CD4-positive, alpha-beta memory T cell (primary cell): ENCODE results near the gene ENTR1. TPM values are rescaled to one million over a fixed set of nuclear protein-coding genes. Genes with fewer than 3 reads are reported as not detected.

Experiments used
- CTCF ChIA-PET: fragments of 350-600 bp; sonication (Branson Sonifier 250); formaldehyde crosslinking; loops from one replicate; lab custom pipeline; 2021; ENCODE audit warnings: inconsistent platforms; ENCODE audit not compliant: partially characterized antibody; lab: Charles Lee
- POLR2A ChIA-PET: fragments of 350-600 bp; sonication (Branson Sonifier 250); formaldehyde crosslinking; loops from one replicate; lab custom pipeline; 2021; ENCODE audit not compliant: partially characterized antibody; lab: Charles Lee
- DNase-seq, 5 donors: peaks; one replicate each; pipeline versions ENCODE4 v3.0.0 to v3.0.0-alpha.2; 2020 to 2022; ENCODE audit warnings: mixed read lengths in 1 of 5
- H3K27ac ChIP-seq: one replicate; pipeline ENCODE4 v1.7.0; 2013; ENCODE audit warnings: low read depth, low read length
- H3K27me3 ChIP-seq: 2 replicates; pipeline ENCODE4 v1.7.0; 2013; ENCODE audit warnings: mild to moderate bottlenecking, low read length, moderate library complexity; ENCODE audit not compliant: insufficient read depth
- H3K36me3 ChIP-seq: 2 replicates; pipeline ENCODE4 v1.7.0; 2013; ENCODE audit warnings: mild to moderate bottlenecking, low read length, moderate library complexity; ENCODE audit not compliant: insufficient read depth
- H3K4me1 ChIP-seq: 2 replicates; pipeline ENCODE4 v1.7.0; 2013; ENCODE audit warnings: mild to moderate bottlenecking, low read length, moderate library complexity; ENCODE audit not compliant: insufficient read depth
- H3K4me3 ChIP-seq, 2 donors: one replicate each; pipeline ENCODE4 v1.7.0; 2013; ENCODE audit warnings: low read length in 2 of 2, mild to moderate bottlenecking in 1 of 2
- H3K9me3 ChIP-seq, 2 donors: one replicate each; pipeline ENCODE4 v1.7.0; 2013; ENCODE audit warnings: low read length in 2 of 2, control low read depth in 1 of 2; ENCODE audit not compliant: control insufficient read depth in 1 of 2
- H3K27ac Mint-ChIP-seq, 7 donors: one replicate each; pipeline ENCODE4 v1.8.0; 2020 to 2021; ENCODE audit warnings: mixed read lengths in 7 of 7, mild to moderate bottlenecking in 6 of 7, inconsistent platforms in 3 of 7, moderate library complexity in 3 of 7
- H3K27me3 Mint-ChIP-seq, 2 donors: one replicate each; pipeline ENCODE4 v1.8.0; 2020 to 2021; ENCODE audit warnings: mixed read lengths in 2 of 2
- H3K36me3 Mint-ChIP-seq, 2 donors: one replicate each; pipeline ENCODE4 v1.8.0; 2020 to 2021; ENCODE audit warnings: mixed read lengths in 2 of 2, inconsistent platforms in 1 of 2, mild to moderate bottlenecking in 1 of 2
- H3K4me1 Mint-ChIP-seq, 4 donors: one replicate each; pipeline ENCODE4 v1.8.0; 2020 to 2021; ENCODE audit warnings: mixed read lengths in 4 of 4, mild to moderate bottlenecking in 1 of 4
- H3K4me3 Mint-ChIP-seq, 8 donors: one replicate each; pipeline ENCODE4 v1.8.0; 2020 to 2021; ENCODE audit warnings: mixed read lengths in 8 of 8, mild to moderate bottlenecking in 7 of 8, moderate library complexity in 6 of 8, inconsistent platforms in 3 of 8
- H3K9me3 Mint-ChIP-seq, 8 donors: one replicate each; pipeline ENCODE4 v1.8.0; 2020 to 2021; ENCODE audit warnings: mixed read lengths in 8 of 8, mild to moderate bottlenecking in 5 of 8, inconsistent platforms in 3 of 8, moderate library complexity in 1 of 8
- intact Hi-C: fragments of 100-400 bp; cut with micrococcal nuclease; formaldehyde crosslinking; loops from one replicate; pipeline ENCODE4 v1.15.1; 2023
- polyA plus RNA-seq, 2 donors: library from polyadenylated mRNA; unstranded; fragments of 300-500 nt; fragmentation: Illumina TruSeq; gene quantifications; one replicate each; pipeline ENCODE4 v1.2.3, GENCODE V29; 2021
- total RNA-seq, 2 experiments: library from RNA; stranded (reverse); gene quantifications; one replicate each; pipeline ENCODE4 v1.2.3, GENCODE V29; 2021

The ENTR1 gene, protein sequence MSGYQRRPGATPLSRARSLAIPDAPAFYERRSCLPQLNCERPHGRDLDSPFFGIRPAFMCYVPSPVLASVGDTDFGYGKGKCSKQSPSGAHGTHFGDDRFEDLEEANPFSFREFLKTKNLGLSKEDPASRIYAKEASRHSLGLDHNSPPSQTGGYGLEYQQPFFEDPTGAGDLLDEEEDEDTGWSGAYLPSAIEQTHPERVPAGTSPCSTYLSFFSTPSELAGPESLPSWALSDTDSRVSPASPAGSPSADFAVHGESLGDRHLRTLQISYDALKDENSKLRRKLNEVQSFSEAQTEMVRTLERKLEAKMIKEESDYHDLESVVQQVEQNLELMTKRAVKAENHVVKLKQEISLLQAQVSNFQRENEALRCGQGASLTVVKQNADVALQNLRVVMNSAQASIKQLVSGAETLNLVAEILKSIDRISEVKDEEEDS
- 10 to 100 TPM; 82.9 to 85.9 TPM for total RNA-seq
- 10 to 100 TPM in 1 of 2 donors, 1 to 10 TPM in 1; 8.3 to 12.7 TPM for polyA plus RNA-seq

DNA sequence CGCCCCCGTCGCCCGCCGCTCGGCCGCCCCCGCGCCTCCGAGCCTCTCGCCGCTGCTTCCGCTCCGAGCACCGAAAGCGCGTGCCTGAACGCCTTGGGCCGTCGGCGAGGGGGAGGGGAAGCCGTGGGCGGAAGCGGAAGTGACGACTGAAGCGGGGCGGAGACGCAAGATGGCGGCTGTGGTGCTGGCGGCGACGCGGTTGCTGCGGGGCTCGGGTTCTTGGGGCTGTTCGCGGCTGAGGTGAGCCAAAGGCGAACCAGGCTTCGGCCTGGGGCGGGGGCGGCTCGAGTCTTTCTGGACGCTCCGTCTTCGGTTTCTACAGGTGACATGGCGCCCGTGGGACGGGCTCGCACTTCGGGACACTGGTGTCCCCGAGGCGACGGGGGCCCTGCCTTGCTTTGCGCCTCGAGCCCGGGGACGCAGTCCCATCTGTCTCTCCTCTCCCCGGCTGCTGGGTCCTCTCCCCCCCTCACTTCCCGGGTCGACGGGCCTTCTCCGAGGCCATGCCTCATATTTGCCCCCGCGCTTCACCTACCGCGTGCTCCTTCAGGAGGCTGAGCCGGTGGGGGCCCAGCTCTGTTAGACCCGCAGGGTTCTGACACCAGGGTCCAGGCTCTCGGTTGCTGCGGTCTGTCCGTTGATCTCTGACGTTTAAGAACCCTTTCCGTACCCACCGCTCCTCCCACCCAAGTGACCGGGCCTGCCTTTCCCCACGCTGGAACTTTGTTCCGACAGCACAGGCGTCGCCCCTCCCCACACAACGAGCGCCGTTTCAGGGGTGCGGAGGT lies at the start of gene ENTR1, which contains the start of gene PMPCA:
TSS of gene ENTR1 (minus strand) at position 115 of the 788 bp plus-strand sequence. CDS start 217 bp downstream, outside the sequence.
TSS of gene PMPCA (plus strand) at position 159 of the 788 bp plus-strand sequence. CDS start at position 170, 11 bp downstream.
- Histone ChIP-seq H3K9me3 (no peaks in the 10 kb centered on the region), H3K27me3 (no peaks in the 10 kb centered on the region), H3K36me3 (peaks cover 45% of the 10 kb centered on the region), H3K27ac (peak within 1 kb of the TSS; percentile 93), H3K4me3 (peak within 1 kb of the TSS; percentile 71 to 85), H3K4me1 (peaks cover 35% of the 10 kb centered on the region)
- CTCF ChIA-PET: interaction anchor here (0.8 to 2.5 kb wide), 6 partner anchors 7 to 48 kb away, joined by 3 to 20 read pairs (median 3); partner anchors contain the start of genes DNLZ and SNAPC4
- DNase-seq: peak; percentile 93 to 94 (median 93)
- H3K4me1 Mint-ChIP-seq: peaks cover 23 to 59% (median 40%) of the 10 kb centered on the region in 4 donors
- POLR2A ChIA-PET: interaction anchor here (0.8 to 4.6 kb wide), 6 partner anchors 10 to 128 kb away, joined by 3 to 36 read pairs (median 5); partner anchors contain the start of genes DNLZ and SNAPC4
- H3K36me3 Mint-ChIP-seq: peaks cover 35 to 60% of the 10 kb centered on the region in 2 donors
- intact Hi-C loops: loop anchor here (1.0 kb wide), 2 partner anchors 10 to 73 kb away; partner anchors contain the start of genes SEC16A and SNAPC4
- H3K27me3 Mint-ChIP-seq: no peaks in the 10 kb centered on the region
- H3K9me3 Mint-ChIP-seq: peaks cover 0 to 2% (median 0%) of the 10 kb centered on the region in 8 donors
- peak within 1 kb of the TSS; percentile 87 to 92 (median 90) for H3K4me3 Mint-ChIP-seq
- peak within 1 kb of the TSS; percentile 81 to 96 (median 94) for H3K27ac Mint-ChIP-seq

DNA sequence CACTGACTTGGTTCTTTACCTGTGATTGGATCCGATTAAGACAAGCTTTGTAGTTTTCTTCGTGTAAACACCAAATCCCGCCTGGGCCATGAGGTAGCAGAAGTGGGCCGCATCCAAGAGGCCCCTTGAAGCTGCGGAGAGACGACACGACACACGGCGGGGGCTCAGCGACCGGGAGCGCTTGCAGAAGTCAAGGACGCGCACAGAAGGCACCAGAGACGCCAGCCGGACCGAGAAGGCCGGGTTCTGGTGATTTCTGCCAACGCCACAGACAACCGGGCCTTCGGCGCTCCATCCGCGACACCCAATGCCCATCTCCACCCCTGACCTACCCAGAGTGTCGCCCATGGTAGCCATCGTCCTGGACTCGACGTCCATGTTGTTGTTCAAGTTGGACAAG lies 49.0 kb upstream of the ENTR1 start:
- Histone ChIP-seq H3K4me1 (no peaks in the 10 kb centered on the region), H3K9me3 (no peaks in the 10 kb centered on the region), H3K4me3 (no peak overlapping the region), H3K36me3 (peaks cover 89% of the 10 kb centered on the region), H3K27me3 (no peaks in the 10 kb centered on the region), H3K27ac (no peak overlapping the region)
- no peaks in the 10 kb centered on the region for H3K27me3 Mint-ChIP-seq
- CTCF ChIA-PET: interaction anchor here (1.1 kb wide), 1 partner anchor 21 kb away, joined by 3 read pairs; no protein-coding TSS in a partner anchor
- H3K4me1 Mint-ChIP-seq: peaks cover 0 to 1% (median 0%) of the 10 kb centered on the region in 4 donors
- peaks cover 41 to 82% of the 10 kb centered on the region in 2 donors for H3K36me3 Mint-ChIP-seq
- H3K9me3 Mint-ChIP-seq: no peaks in the 10 kb centered on the region
- POLR2A ChIA-PET: no interaction called here
- no peak overlapping the region for H3K27ac Mint-ChIP-seq
- intact Hi-C loops: no loop called here
- peak in 1 of 5 donors; percentile 30 for DNase-seq
- no peak overlapping the region for H3K4me3 Mint-ChIP-seq

DNA sequence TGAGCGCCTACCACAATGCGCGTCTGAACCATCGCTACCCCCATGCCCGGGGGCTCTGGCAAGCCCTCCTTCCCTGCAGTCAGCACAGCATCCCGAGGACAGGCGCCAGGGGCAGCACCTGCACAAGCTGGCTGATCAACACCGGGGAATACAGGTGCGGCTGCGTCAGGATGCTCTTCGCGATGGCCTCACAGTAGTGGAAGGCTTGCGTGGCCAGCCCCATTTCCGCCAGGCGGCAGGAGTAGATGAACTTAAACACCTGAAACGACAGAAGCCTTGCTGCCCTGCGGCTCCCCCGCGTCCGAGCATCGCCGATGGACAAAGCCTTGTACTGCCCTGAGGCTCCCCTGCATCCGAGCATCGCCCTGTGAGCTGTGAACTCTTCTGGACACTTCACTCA lies 46.9 kb upstream of the ENTR1 start:
- Mint-ChIP-seq H3K9me3 (no peaks in the 10 kb centered on the region), H3K27ac (peak overlapping the region in 1 of 7 donors; percentile 41), H3K36me3 (peaks cover 43 to 77% of the 10 kb centered on the region in 2 donors), H3K4me3 (no peak overlapping the region), H3K4me1 (peaks cover 0 to 3% (median under 1%) of the 10 kb centered on the region in 4 donors), H3K27me3 (no peaks in the 10 kb centered on the region)
- Histone ChIP-seq H3K4me1 (no peaks in the 10 kb centered on the region), H3K4me3 (no peak overlapping the region), H3K9me3 (no peaks in the 10 kb centered on the region), H3K36me3 (peaks cover 83% of the 10 kb centered on the region), H3K27me3 (no peaks in the 10 kb centered on the region), H3K27ac (no peak overlapping the region)
- peak in 1 of 5 donors; percentile 11 for DNase-seq
- CTCF ChIA-PET: interaction anchor here (1.6 kb wide), 1 partner anchor 12 kb away, joined by 3 read pairs; no protein-coding TSS in a partner anchor
- POLR2A ChIA-PET: interaction anchor here (0.6 kb wide), 1 partner anchor 12 kb away, joined by 3 read pairs; no protein-coding TSS in a partner anchor
- intact Hi-C loops: no loop called here

DNA sequence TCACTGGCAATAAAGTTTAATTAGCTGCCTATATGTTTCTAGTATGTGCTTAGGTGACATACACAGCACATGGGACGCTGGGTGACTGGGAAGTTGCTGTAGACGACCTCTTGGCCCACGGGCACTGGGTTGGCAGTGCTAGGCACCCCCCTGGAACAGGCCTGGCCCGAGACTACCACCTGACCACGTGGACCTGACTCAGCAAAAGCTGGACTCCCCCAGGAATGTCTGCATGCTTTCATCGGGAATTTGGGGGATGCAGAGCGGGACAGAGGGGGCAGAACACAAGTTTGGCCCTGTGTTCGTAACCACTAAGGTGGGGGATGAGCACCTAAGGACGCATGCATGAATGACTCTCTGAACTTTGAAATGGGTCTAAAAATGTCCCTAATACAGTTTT lies 45.8 kb upstream of the ENTR1 start:
- no peaks in the 10 kb centered on the region for H3K9me3 Mint-ChIP-seq
- peaks cover 83% of the 10 kb centered on the region for H3K36me3 ChIP-seq
- H3K36me3 Mint-ChIP-seq: peaks cover 39 to 76% of the 10 kb centered on the region in 2 donors
- CTCF ChIA-PET: interaction anchor here (0.9 kb wide), 1 partner anchor 175 kb away, joined by 3 read pairs; no protein-coding TSS in a partner anchor
- H3K27ac ChIP-seq: no peak overlapping the region
- no peaks in the 10 kb centered on the region for H3K4me1 ChIP-seq
- H3K27me3 ChIP-seq: no peaks in the 10 kb centered on the region
- H3K27ac Mint-ChIP-seq: no peak overlapping the region
- peaks cover 0 to 3% (median under 1%) of the 10 kb centered on the region in 4 donors for H3K4me1 Mint-ChIP-seq
- H3K27me3 Mint-ChIP-seq: no peaks in the 10 kb centered on the region
- DNase-seq: peak in 1 of 5 donors; percentile 9
- H3K4me3 ChIP-seq: no peak overlapping the region
- no peaks in the 10 kb centered on the region for H3K9me3 ChIP-seq
- intact Hi-C loops: no loop called here
- no peak overlapping the region for H3K4me3 Mint-ChIP-seq
- POLR2A ChIA-PET: interaction anchor here (0.8 kb wide), 1 partner anchor 14 kb away, joined by 3 read pairs; no protein-coding TSS in a partner anchor

DNA sequence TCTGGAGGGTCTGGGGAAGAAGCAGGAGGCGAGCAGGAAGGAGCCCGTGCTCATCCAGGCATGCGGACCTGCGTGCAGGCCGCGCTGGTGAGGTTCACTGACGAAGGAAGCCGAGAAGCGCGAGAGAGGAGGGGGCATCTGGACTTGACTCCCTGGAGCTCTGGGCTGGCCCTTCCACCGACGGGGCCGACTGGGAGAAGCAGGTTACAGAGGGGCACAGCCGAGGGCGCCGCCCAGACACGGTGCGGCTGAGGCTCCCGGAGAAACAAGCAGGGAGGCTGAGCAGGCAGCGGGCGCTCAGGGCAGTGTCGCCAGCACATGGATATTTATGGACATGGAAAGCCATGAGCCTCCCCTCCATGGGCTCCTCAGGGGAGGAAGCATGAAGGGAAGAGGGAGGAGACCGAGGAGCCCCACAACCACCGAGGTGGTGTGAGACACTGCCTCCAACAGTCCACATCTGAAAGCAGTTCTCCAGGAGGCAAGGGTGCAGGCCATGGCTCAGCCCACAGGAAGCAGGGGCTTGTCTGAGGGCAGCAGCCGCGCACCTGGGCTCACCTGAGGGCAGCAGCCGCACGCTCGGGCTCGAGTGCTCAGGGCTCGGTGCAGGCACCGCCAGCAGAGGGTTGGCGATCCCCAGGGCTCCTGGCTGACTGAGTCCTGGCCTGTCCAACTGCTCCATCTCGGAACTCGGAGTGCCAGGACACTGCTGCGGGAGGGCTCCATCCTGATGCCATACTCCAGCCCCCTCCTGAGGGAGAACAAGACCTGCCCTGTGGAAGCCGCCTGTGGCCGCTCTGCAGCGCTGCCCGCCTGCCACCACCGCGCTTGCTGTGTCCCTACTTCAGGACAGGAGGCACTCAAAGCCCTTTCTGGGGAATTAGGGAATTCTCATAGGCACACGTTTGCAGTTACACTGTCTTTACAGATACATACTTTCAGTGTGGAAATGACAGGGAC lies 44.9 kb upstream of the ENTR1 start:
- Mint-ChIP-seq H3K36me3 (peaks cover 41 to 78% of the 10 kb centered on the region in 2 donors), H3K27ac (no peak overlapping the region), H3K4me1 (peaks cover 0 to 3% (median under 1%) of the 10 kb centered on the region in 4 donors), H3K4me3 (no peak overlapping the region), H3K9me3 (peaks cover 0 to under 1% (median 0%) of the 10 kb centered on the region in 8 donors), H3K27me3 (no peaks in the 10 kb centered on the region)
- no peaks in the 10 kb centered on the region for H3K4me1 ChIP-seq
- peak in 1 of 5 donors; percentile 31 for DNase-seq
- no peaks in the 10 kb centered on the region for H3K27me3 ChIP-seq
- no peak overlapping the region for H3K4me3 ChIP-seq
- POLR2A ChIA-PET: no interaction called here
- CTCF ChIA-PET: interaction anchor here (0.9 kb wide), 1 partner anchor 176 kb away, joined by 3 read pairs; no protein-coding TSS in a partner anchor
- H3K27ac ChIP-seq: no peak overlapping the region
- H3K36me3 ChIP-seq: peaks cover 84% of the 10 kb centered on the region
- no peaks in the 10 kb centered on the region for H3K9me3 ChIP-seq
- intact Hi-C loops: no loop called here
